GM21717 (cell line): ENCODE results near the gene ANKRD23.
"Not testable (repeated sequence)": the region's sequence is repeated elsewhere in the genome, so short reads cannot be mapped to it uniquely, and the experiment has no call there.

Experiments
- ATAC-seq: cut with Tn5 transposase; IDR thresholded peaks from one replicate; pipeline ENCODE4 v1.9.1; 2021; ENCODE audit warnings: mild to moderate bottlenecking, moderate library complexity; ENCODE audit not compliant: unreplicated experiment

Gene ANKRD23

GRCh38 chr2:96801005-96801785, 42.6 kb downstream of the ANKRD23 start:
- peak; percentile 68 for ATAC-seq

GRCh38 chr2:96800061-96801004, 43.5 kb downstream of the ANKRD23 start:
- no peak for ATAC-seq

GRCh38 chr2:96799623-96799935, 44.2 kb downstream of the ANKRD23 start:
- no peak for ATAC-seq

- no peak for ATAC-seq
Observed at GRCh38 chr2:96798733-96799622, 44.8 kb downstream of the ANKRD23 start.

GRCh38 chr2:96797066-96797625, 46.7 kb downstream of the ANKRD23 start:
- no peak for ATAC-seq

GRCh38 chr2:96796497-96796896, 47.3 kb downstream of the ANKRD23 start:
- ATAC-seq, result not testable (repeated sequence)

- no peak for ATAC-seq
Observed at GRCh38 chr2:96795076-96795475, 48.7 kb downstream of the ANKRD23 start.

- ATAC-seq, result no peak
Observed at GRCh38 chr2:96792772-96793749, 50.8 kb downstream of the ANKRD23 start.

GRCh38 chr2:96789245-96789617, 54.6 kb downstream of the ANKRD23 start:
- ATAC-seq, result no peak

GRCh38 chr2:96788442-96789244, 55.2 kb downstream of the ANKRD23 start:
- ATAC-seq, result no peak
